Liver (tissue), 9 donors: ENCODE data around the gene DNMBP. TPM values are rescaled to one million over a fixed set of nuclear protein-coding genes. Genes with fewer than 3 reads are reported as not detected.

Experiments used
- DNase-seq: peaks from one replicate; pipeline ENCODE4 v3.0.0-alpha.2; 2017; ENCODE audit warnings: low spot score
- H3K27ac ChIP-seq, 2 donors: one replicate each; pipeline ENCODE4 v1.7.0; 2013; ENCODE audit warnings: inconsistent platforms in 2 of 2, low read length in 2 of 2, control low read depth in 1 of 2, low read depth in 1 of 2, mild to moderate bottlenecking in 1 of 2
- H3K27me3 ChIP-seq, 4 donors: one replicate each; pipeline versions ENCODE4 v1.6.1 to v1.7.0; 2013; ENCODE audit warnings: low read length in 3 of 4, inconsistent platforms in 1 of 4, mild to moderate bottlenecking in 1 of 4, moderate library complexity in 1 of 4; ENCODE audit not compliant: control insufficient read depth in 4 of 4, insufficient read depth in 4 of 4
- H3K36me3 ChIP-seq, 4 donors: one replicate each; pipeline versions ENCODE4 v1.6.1 to v1.7.0; 2013; ENCODE audit warnings: low read length in 3 of 4, mild to moderate bottlenecking in 3 of 4, low read depth in 1 of 4, moderate library complexity in 1 of 4; ENCODE audit not compliant: control insufficient read depth in 4 of 4, insufficient read depth in 3 of 4
- H3K4me1 ChIP-seq, 4 donors: one replicate each; pipeline versions ENCODE4 v1.6.1 to v1.7.0; 2013; ENCODE audit warnings: low read length in 3 of 4, mild to moderate bottlenecking in 3 of 4, moderate library complexity in 1 of 4; ENCODE audit not compliant: control insufficient read depth in 4 of 4, insufficient read depth in 4 of 4
- H3K4me3 ChIP-seq, 3 donors: one replicate each; pipeline versions ENCODE4 v1.6.1 to v1.7.0; 2013; ENCODE audit warnings: low read length in 3 of 3, control low read depth in 1 of 3, low read depth in 1 of 3, mild to moderate bottlenecking in 1 of 3
- H3K9ac ChIP-seq, 2 donors: one replicate each; pipeline ENCODE4 v1.7.0; 2013; ENCODE audit warnings: low read length in 2 of 2, mild to moderate bottlenecking in 2 of 2, moderate library complexity in 2 of 2, control low read depth in 1 of 2, low read depth in 1 of 2
- H3K9me3 ChIP-seq, 4 donors: one replicate each; pipeline versions ENCODE4 v1.6.1 to v1.7.0; 2013; ENCODE audit warnings: low read length in 3 of 4; ENCODE audit not compliant: control insufficient read depth in 4 of 4
- ATF3 ChIP-seq: IDR thresholded peaks from 2 replicates; pipeline ENCODE4 v1.6.1; 2016; ENCODE audit warnings: antibody characterized with exemption
- CTCF ChIP-seq: fragments of 150-350 bp; IDR thresholded peaks from 2 replicates; pipeline ENCODE4 v1.5.1; 2017; ENCODE audit warnings: improper control_type of control experiment, low read depth, low read length; ENCODE audit not compliant: missing input control
- FOXA1 ChIP-seq: IDR thresholded peaks from 2 replicates; pipeline ENCODE4 v1.6.1; 2016; ENCODE audit warnings: antibody characterized with exemption
- GABPA ChIP-seq, 2 donors: IDR thresholded peaks in 1 of 2; conservative IDR thresholded peaks in 1 of 2; 2 replicates each; pipeline ENCODE4 v1.6.1; 2016; ENCODE audit warnings: antibody characterized with exemption in 2 of 2, mild to moderate bottlenecking in 1 of 2, moderate library complexity in 1 of 2
- HNF4A ChIP-seq, 2 donors: conservative IDR thresholded peaks; 2 replicates each; pipeline ENCODE4 v1.6.1; 2016; ENCODE audit warnings: antibody characterized with exemption in 2 of 2, mild to moderate bottlenecking in 2 of 2
- JUND ChIP-seq, 2 donors: IDR thresholded peaks; 2 replicates each; pipeline ENCODE4 v1.6.1; 2016; ENCODE audit warnings: antibody characterized with exemption in 2 of 2
- MAX ChIP-seq: IDR thresholded peaks from 2 replicates; pipeline ENCODE4 v1.6.1; 2016; ENCODE audit warnings: antibody characterized with exemption
- NR2F2 ChIP-seq: IDR thresholded peaks from 2 replicates; pipeline ENCODE4 v1.6.1; 2016; ENCODE audit warnings: antibody characterized with exemption
- RAD21 ChIP-seq, 2 donors: IDR thresholded peaks; 2 replicates each; pipeline ENCODE4 v1.6.1; 2016; ENCODE audit warnings: antibody characterized with exemption in 2 of 2, mild to moderate bottlenecking in 2 of 2
- REST ChIP-seq: IDR thresholded peaks from 2 replicates; pipeline ENCODE4 v1.6.1; 2016; ENCODE audit warnings: antibody characterized with exemption, mild to moderate bottlenecking
- RXRA ChIP-seq, 2 donors: IDR thresholded peaks; 2 replicates each; pipeline ENCODE4 v1.6.1; 2017 to 2018; ENCODE audit warnings: antibody characterized with exemption in 2 of 2, mild to moderate bottlenecking in 1 of 2
- SP1 ChIP-seq: IDR thresholded peaks from 2 replicates; pipeline ENCODE4 v1.6.1; 2018; ENCODE audit warnings: antibody characterized with exemption, mild to moderate bottlenecking
- TAF1 ChIP-seq: conservative IDR thresholded peaks from 2 replicates; pipeline ENCODE4 v1.6.1; 2016; ENCODE audit warnings: antibody characterized with exemption, mild to moderate bottlenecking
- YY1 ChIP-seq: IDR thresholded peaks from 2 replicates; pipeline ENCODE4 v1.6.1; 2016; ENCODE audit warnings: antibody characterized with exemption, mild to moderate bottlenecking
- WGBS: extraction: QIAGEN DNeasy Blood & Tissue Kit; methylation state at CpG from one replicate; pipeline ENCODE4 v1.1.7; 2013; 5-methylcytosine and 5-hydroxymethylcytosine counted together
- polyA plus RNA-seq, 2 donors: library from polyadenylated mRNA; stranded (reverse) in 1 of 2; unstranded in 1 of 2; fragments of 200-250 nt in 1 of 2; fragments of >200 nt in 1 of 2; fragmentation: Nextera tagmentation in 1 of 2; extraction: Ambion mirVana in 1 of 2; gene quantifications; one replicate each; pipeline versions ENCODE4 v1.2.1 to v1.2.3, GENCODE V29; 2013 to 2015
- total RNA-seq, 2 donors: library from RNA; depleted of rRNA; stranded (reverse); fragments of >200 nt; gene quantifications; one replicate each; pipeline ENCODE4 v1.2.3, GENCODE V29; 2014
- donor health status: healthy.
- donor health status: healthy.
- donor health status: healthy.
- donor health status: healthy.
- donor health status: healthy.

Gene DNMBP
- total and polyA plus RNA-seq, 4 donors: 3.8 to 12.6 (median 5.3) TPM

GRCh38 chr10:99853655-99854054 is 156.1 kb downstream of the DNMBP start:
- Histone ChIP-seq H3K36me3 (peaks cover 9 to 32% (median 29%) of the 10 kb centered on the region in 4 donors), H3K27ac (no peak overlapping the region), H3K9ac (no peak overlapping the region), H3K4me1 (peaks cover 0 to 15% (median 12%) of the 10 kb centered on the region in 4 donors), H3K9me3 (no peaks in the 10 kb centered on the region), H3K27me3 (no peaks in the 10 kb centered on the region), H3K4me3 (no peak overlapping the region)
- WGBS: 75% methylated on average over 3 of the region's 3 CpGs
- no peak for DNase-seq
- no peak for TF ChIP-seq TAF1
- TF ChIP-seq ATF3: no peak
- no peak for TF ChIP-seq RXRA (IDR thresholded peaks at IDR 0.05)
- no peak for TF ChIP-seq HNF4A (conservative IDR thresholded peaks at IDR 0.05)

- Histone ChIP-seq H3K4me3 (no peak overlapping the region), H3K9ac (no peak overlapping the region), H3K27ac (no peak overlapping the region), H3K4me1 (peaks cover 2 to 19% (median 18%) of the 10 kb centered on the region in 4 donors), H3K36me3 (peaks cover 9 to 42% (median 37%) of the 10 kb centered on the region in 4 donors), H3K9me3 (no peaks in the 10 kb centered on the region), H3K27me3 (no peaks in the 10 kb centered on the region)
- DNase-seq: no peak
- 76% methylated on average over 3 of the region's 3 CpGs for WGBS
- TF ChIP-seq MAX: no peak
- no peak for TF ChIP-seq JUND (IDR thresholded peaks at IDR 0.05)
- no peak for TF ChIP-seq TAF1
- no peak for TF ChIP-seq YY1
- no peak for TF ChIP-seq GABPA (IDR thresholded peaks at IDR 0.05 in 1 of 2, conservative IDR thresholded peaks at IDR 0.05 in 1 of 2)
- TF ChIP-seq CTCF: no peak
- TF ChIP-seq FOXA1: no peak
- TF ChIP-seq RAD21 (IDR thresholded peaks at IDR 0.05): no peak
- no peak for TF ChIP-seq SP1
- TF ChIP-seq RXRA (IDR thresholded peaks at IDR 0.05): no peak
- TF ChIP-seq NR2F2: no peak
- no peak for TF ChIP-seq ATF3
- TF ChIP-seq REST: no peak
- TF ChIP-seq HNF4A (conservative IDR thresholded peaks at IDR 0.05): no peak
These were observed 157.1 kb downstream of the DNMBP start for GRCh38 chr10:99852481-99853213.
